A673 (cell line): ENCODE results near the gene MGMT.

Source experiments
- EZH2 ChIP-seq: fragments of 200-600 bp; sonication (generic); IDR thresholded peaks from 2 replicates; pipeline ENCODE4 v1.6.1; 2017; ENCODE audit warnings: borderline replicate concordance, low read depth, mild to moderate bottlenecking, mixed read lengths, antibody characterized with exemption, low read length; ENCODE audit not compliant: poor library complexity, severe bottlenecking
- TF ChIP-seq, protein P1 (sequence below): fragments of 300-800, 200-600 bp; sonication (generic); conservative IDR thresholded peaks from 2 replicates; pipeline ENCODE4 v1.5.1; 2017; ENCODE audit warnings: low read depth, mild to moderate bottlenecking, antibody characterized with exemption, low read length, moderate library complexity, mixed read lengths

DNA sequence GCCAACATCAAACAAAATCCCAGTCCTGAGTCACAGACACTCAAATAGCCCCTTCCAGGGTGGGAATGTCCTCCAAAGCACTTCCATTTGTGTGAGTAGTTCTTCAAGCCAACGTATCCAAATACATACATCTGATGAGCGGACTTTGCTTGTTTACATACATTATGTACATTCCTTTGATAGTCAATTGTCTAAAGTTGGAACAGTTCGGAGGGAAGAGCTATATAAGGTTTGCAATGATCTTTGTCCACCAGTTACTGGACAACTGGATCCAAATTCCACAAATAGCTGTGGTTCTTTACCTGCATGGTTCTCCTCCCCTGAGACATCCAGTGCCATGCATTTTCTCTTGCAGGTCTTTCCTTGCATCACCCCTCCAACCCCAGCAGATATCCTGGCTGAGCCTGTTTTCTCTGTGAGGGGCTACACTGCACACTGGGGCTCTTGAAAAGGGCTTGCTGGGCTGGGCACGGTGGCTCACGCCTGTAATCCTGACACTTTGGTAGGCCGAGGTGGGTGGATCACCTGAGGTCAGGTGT is 4.7 kb upstream of the MGMT start:
- TF ChIP-seq EZH2, result no peak
- TF ChIP-seq, protein P1, sequence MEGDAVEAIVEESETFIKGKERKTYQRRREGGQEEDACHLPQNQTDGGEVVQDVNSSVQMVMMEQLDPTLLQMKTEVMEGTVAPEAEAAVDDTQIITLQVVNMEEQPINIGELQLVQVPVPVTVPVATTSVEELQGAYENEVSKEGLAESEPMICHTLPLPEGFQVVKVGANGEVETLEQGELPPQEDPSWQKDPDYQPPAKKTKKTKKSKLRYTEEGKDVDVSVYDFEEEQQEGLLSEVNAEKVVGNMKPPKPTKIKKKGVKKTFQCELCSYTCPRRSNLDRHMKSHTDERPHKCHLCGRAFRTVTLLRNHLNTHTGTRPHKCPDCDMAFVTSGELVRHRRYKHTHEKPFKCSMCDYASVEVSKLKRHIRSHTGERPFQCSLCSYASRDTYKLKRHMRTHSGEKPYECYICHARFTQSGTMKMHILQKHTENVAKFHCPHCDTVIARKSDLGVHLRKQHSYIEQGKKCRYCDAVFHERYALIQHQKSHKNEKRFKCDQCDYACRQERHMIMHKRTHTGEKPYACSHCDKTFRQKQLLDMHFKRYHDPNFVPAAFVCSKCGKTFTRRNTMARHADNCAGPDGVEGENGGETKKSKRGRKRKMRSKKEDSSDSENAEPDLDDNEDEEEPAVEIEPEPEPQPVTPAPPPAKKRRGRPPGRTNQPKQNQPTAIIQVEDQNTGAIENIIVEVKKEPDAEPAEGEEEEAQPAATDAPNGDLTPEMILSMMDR, result no peak
